ENCODE data around the gene CUEDC1. TPM values are rescaled to one million over a fixed set of nuclear protein-coding genes. Genes with fewer than 3 reads are reported as not detected.

The CUEDC1 gene
- total RNA-seq, 4 donors from 2014 or later, result 31.2 to 43.9 (median 34.3) TPM

DNA sequence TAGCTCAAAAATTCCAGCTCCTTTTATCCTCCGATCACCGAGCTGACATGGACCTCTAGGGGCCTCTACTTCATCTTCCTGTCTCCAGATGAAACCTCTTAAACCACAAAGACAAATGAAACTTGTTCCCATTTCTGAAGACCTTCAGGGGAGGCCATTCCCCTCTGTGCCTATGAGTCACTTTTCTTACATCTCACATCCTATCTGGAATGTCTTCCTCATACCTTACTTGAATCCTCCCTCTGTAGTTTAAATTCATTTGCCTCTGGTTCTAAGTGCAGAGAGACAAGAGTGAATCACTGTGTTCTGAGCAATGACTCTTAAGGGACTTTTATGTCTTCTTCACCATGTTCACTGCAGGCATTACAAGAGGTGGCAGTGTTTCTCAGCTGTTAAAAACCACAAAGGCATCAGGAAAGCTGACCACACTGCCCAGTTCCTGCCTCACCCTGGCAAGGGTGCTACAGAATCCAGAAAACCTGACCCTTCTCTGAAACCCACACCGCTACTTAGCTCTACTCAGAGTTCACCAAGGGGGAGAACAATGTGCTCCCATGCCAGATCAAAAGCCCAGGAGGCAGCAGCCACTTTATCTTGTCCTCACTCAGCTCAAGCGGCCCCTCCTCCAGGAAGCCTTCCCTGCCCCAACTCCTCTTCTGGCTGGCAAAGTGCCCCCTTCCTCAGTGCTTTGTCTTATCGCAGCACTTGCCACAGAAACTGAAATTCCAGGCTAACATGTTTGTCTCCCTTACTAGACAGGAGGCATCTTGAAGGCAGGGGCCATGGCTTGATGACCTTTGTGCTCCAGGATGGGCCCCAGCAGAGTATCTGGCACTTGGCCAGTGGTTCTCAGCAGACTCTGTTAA, 6.4 kb downstream of the CUEDC1 start:
- ATAC-seq (peak; percentile 71 to 81), DNase-seq (peak; percentile 73 to 85)
- Histone ChIP-seq H3K4me3 (peak overlapping the region in 1 of 4 donors; percentile 6), H3K27ac (peak overlapping the region; percentile 82 to 99 (median 98)), H3K4me1 (peaks cover 91 to 95% of the 10 kb centered on the region in 2 donors), H3K9me3 (no peaks in the 10 kb centered on the region), H3K36me3 (no peaks in the 10 kb centered on the region), H3K27me3 (no peaks in the 10 kb centered on the region)
- TF ChIP-seq POLR2A (IDR thresholded peaks at IDR 0.05), result peak; percentile 36 to 50
- TF ChIP-seq, protein P1, sequence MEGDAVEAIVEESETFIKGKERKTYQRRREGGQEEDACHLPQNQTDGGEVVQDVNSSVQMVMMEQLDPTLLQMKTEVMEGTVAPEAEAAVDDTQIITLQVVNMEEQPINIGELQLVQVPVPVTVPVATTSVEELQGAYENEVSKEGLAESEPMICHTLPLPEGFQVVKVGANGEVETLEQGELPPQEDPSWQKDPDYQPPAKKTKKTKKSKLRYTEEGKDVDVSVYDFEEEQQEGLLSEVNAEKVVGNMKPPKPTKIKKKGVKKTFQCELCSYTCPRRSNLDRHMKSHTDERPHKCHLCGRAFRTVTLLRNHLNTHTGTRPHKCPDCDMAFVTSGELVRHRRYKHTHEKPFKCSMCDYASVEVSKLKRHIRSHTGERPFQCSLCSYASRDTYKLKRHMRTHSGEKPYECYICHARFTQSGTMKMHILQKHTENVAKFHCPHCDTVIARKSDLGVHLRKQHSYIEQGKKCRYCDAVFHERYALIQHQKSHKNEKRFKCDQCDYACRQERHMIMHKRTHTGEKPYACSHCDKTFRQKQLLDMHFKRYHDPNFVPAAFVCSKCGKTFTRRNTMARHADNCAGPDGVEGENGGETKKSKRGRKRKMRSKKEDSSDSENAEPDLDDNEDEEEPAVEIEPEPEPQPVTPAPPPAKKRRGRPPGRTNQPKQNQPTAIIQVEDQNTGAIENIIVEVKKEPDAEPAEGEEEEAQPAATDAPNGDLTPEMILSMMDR (IDR thresholded peaks at IDR 0.05 in 4 of 5, conservative IDR thresholded peaks at IDR 0.05 in 1 of 5), result no peak
- in situ Hi-C loops (cut with MboI; ENCODE audit: low sequenced_read_pairs in 4 of 4) (no loop called here), intact Hi-C loops (cut with DNase I; ENCODE audit: low total_unique reads) (loop anchor here (2.0 kb wide), 1 partner anchor 58 kb away; no protein-coding TSS in a partner anchor)

DNA sequence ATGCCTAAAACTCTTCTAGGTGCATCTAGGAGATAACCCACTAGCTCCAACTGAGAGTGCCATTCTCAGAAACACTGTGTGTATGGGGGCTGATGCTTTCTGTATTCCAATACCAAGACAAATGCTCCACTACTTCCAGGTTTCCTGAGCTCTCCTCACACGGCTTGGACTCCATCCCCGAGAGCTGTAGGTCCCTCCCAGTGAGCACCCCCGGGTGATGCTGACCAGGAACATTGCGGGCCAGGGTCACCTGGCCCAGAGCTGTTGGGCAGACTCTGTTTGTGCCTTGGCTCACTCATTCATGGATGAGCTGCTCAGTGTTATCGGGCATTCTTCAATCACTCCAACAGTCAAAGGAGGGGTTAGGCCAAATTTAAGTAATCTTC, 7.0 kb downstream of the CUEDC1 start:
- Histone ChIP-seq H3K4me3 (peak overlapping the region in 1 of 4 donors; percentile 6), H3K9me3 (no peaks in the 10 kb centered on the region), H3K27me3 (no peaks in the 10 kb centered on the region), H3K36me3 (no peaks in the 10 kb centered on the region), H3K27ac (peak overlapping the region; percentile 82 to 99 (median 98)), H3K4me1 (peaks cover 91 to 95% of the 10 kb centered on the region in 2 donors)
- in situ Hi-C loops (cut with MboI; ENCODE audit: low sequenced_read_pairs in 4 of 4), result no loop called here
- no peak for DNase-seq
- intact Hi-C loops (cut with DNase I; ENCODE audit: low total_unique reads), result loop anchor here (2.0 kb wide), 1 partner anchor 57 kb away; no protein-coding TSS in a partner anchor
- no peak for ATAC-seq
- TF ChIP-seq, protein P1 (IDR thresholded peaks at IDR 0.05 in 4 of 5, conservative IDR thresholded peaks at IDR 0.05 in 1 of 5), result no peak
- no peak for TF ChIP-seq POLR2A (IDR thresholded peaks at IDR 0.05)

DNA sequence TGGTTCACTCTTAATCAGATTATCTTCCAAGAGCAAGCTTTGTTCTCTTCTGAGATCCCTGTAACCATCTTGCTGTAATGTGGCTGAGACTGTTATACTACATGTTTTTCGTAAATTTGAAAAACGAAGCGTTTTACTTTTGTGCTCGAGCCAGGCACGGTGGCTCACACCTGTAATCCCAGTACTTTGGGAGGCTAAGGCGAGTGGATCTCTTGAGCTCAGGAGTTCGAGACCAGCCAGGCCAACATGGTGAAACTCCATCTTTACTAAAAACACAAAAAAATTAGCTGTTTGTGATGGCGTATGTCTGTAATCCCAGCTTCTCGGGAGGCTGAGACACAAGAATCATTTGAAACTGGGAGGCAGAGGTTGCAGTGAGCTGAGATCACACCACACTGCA, 7.8 kb downstream of the CUEDC1 start:
- peak overlapping the region; percentile 82 to 99 (median 98) for H3K27ac ChIP-seq
- no peak for ATAC-seq
- DNase-seq, result no peak
- TF ChIP-seq, protein P1 (IDR thresholded peaks at IDR 0.05 in 4 of 5, conservative IDR thresholded peaks at IDR 0.05 in 1 of 5), result no peak
- TF ChIP-seq POLR2A (IDR thresholded peaks at IDR 0.05), result no peak
- in situ Hi-C loops (cut with MboI; ENCODE audit: low sequenced_read_pairs in 4 of 4) (no loop called here), intact Hi-C loops (cut with DNase I; ENCODE audit: low total_unique reads) (no loop called here)
- peak overlapping the region; percentile 46 to 58 (median 46) for H3K4me3 ChIP-seq
- no peaks in the 10 kb centered on the region for H3K27me3 ChIP-seq
- H3K9me3 ChIP-seq, result no peaks in the 10 kb centered on the region
- peaks cover 89 to 92% of the 10 kb centered on the region in 2 donors for H3K4me1 ChIP-seq
- H3K36me3 ChIP-seq, result no peaks in the 10 kb centered on the region

DNA sequence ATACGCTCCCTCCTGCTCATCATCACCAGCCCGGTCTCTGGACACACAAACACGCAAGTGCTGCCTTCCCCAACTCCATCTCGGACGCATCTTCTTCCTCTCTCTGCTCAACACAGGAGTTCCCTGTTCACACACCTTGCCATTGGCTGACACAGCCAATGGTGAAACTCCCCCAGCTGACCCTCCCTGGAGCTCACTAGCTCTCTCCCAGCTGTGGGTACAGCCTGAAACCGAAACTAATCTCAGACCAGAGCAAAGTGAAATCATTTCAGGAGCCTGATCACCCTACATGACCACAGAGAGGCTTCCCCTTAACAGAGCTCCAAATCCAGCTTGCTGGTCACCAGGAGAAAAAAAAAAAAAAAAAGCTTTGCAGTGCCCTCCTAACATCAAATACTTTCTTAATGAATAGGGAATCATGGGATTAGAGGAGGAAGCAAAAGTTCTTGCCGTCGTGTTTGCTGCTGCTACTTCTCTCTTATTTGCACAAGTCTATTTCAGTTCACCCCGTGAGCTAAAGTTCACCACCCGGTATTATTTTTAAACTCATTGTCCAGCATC, 8.3 kb downstream of the CUEDC1 start:
- Histone ChIP-seq H3K9me3 (no peaks in the 10 kb centered on the region), H3K36me3 (no peaks in the 10 kb centered on the region), H3K27ac (peak overlapping the region; percentile 82 to 99 (median 98)), H3K4me3 (peak overlapping the region; percentile 46 to 58 (median 46)), H3K4me1 (peaks cover 89 to 94% of the 10 kb centered on the region in 2 donors), H3K27me3 (no peaks in the 10 kb centered on the region)
- in situ Hi-C loops (cut with MboI; ENCODE audit: low sequenced_read_pairs in 4 of 4) (no loop called here), intact Hi-C loops (cut with DNase I; ENCODE audit: low total_unique reads) (no loop called here)
- TF ChIP-seq, protein P1 (IDR thresholded peaks at IDR 0.05 in 4 of 5, conservative IDR thresholded peaks at IDR 0.05 in 1 of 5), result no peak
- peak in 1 of 2 donors; percentile 23 for TF ChIP-seq POLR2A (IDR thresholded peaks at IDR 0.05)
- DNase-seq (peak in 1 of 2 donors; percentile 70), ATAC-seq (peak; percentile 20 to 55)
